HG03558 (cell line): ENCODE data around the gene NKAIN2.
"Not testable (repeated sequence)": the region's sequence is repeated elsewhere in the genome, so short reads cannot be mapped to it uniquely, and the experiment has no call there.

Experiments used
- ATAC-seq: cut with Tn5 transposase; IDR thresholded peaks from one replicate; pipeline ENCODE4 v1.9.1; 2021; ENCODE audit warnings: moderate number of reproducible peaks; ENCODE audit not compliant: unreplicated experiment; ENCODE audit errors: extremely low read depth

Gene NKAIN2

GRCh38 chr6:124010574-124010973, 206.9 kb downstream of the NKAIN2 start:
- ATAC-seq = no peak

DNA sequence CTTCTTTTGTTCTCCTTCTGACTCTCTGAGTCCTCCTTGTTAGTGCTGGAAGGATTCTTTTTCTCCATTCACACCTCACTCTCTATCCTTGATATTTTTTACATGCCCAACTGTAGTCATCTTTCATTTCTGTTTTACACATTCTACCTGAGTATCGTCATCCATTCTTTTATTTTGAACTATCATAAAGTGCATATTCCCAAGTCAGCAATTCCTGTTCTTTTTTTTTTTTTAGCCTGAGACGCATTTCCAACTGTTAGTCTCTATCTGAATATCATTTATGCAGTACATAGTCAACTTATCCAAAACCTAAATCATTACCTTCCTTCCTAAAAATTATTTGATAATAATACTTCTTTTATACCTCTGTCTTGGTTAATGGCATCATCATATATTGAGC, 207.5 kb downstream of the NKAIN2 start:
- ATAC-seq = no peak

- not testable (repeated sequence) for ATAC-seq
Observed at GRCh38 chr6:124022051-124022450, 218.4 kb downstream of the NKAIN2 start.

DNA sequence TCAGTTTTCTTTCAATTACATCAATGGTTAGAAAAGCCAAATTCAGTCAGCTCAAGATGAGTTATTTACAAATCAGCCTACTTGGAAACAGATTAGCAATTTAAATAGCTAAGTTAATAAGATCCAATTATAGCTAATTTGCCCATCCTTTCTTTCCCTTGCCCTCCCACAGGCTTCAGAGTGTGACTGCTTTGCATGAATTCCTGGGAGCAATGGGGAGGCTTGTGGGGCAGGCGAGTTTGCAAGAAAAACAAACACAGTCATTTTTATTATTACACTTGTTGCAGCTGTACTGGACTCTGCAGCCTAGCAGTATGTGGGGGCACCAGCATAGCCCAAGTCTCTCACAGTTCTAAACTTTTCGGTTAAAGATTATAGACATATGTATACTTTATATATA, 219.0 kb downstream of the NKAIN2 start:
- no peak for ATAC-seq

DNA sequence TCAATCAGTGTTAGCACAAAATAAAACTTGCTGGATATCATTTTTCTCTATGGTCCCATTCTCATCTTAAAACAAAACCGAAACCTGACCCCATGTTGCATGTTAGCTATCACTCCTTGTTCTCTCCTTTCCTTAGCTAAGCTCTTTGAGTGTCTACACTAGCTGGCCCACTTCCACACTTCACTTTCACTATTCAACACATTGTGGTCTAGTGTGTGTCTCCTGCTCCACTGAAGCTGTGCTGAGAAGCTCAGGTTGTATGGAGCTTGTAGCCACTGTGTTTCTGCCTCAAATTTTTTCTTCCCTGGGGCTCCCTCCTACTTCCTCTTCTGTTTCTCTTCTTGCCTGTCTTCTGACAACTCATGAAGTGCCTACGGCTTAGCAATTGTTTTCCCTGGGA, 223.0 kb downstream of the NKAIN2 start:
- no peak for ATAC-seq

DNA sequence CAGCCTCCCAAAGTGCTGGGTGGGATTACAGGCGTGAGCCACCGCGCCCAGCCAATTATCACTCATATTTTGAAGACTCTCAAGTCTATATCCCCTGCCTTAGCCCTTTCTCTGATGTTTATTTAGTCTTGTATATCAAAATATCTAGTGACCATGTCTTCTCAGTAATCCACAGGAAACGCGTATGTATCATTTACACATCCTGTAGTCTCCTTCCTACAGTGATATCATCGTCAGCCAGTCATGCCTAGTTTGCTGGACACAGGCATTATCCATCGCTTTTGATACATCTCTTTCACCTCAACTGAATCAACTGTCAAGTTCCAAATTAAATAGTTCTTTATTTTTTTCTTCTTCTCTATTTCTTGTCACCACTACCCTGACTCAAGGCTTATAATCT, 223.7 kb downstream of the NKAIN2 start:
- ATAC-seq = no peak

- no peak for ATAC-seq
Observed at GRCh38 chr6:124028117-124028516, 224.5 kb downstream of the NKAIN2 start.

DNA sequence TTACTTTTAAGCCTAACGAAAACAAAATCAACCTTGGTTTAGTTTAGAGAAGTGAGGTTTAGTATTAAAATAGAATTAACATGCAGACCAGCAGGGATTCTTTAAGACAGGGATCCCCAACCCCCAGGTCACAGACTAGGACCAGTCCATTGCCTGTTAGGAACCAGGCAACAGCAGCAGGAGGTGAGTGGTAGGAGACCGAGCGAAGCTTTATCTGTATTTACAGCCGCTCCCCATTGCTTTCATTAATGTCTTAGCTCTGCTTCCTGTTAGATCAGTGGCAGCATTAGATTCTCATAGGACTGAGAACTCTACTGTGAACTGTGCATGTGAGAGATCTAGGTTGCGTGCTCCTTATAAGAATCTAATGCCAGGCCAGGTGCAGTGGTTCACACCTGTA, 225.9 kb downstream of the NKAIN2 start:
- no peak for ATAC-seq

DNA sequence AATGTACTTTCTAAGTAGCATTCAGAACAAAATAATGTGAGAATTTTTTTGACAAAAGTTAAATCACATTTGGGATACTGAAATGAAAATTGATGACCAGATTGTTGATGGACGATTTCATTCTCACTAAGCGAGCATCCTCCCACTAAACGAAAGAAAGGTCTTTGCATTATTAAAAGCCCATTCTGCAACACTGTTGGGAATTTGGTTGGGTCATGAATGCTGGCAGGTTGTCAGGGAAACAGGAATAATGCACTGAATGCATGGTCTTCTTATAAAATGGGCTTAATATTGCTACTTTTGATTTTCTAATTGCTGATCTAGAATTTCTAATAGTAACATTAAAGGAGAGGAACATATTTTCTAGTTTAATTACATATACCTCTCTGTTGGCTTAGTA, 229.8 kb downstream of the NKAIN2 start:
- no peak for ATAC-seq

DNA sequence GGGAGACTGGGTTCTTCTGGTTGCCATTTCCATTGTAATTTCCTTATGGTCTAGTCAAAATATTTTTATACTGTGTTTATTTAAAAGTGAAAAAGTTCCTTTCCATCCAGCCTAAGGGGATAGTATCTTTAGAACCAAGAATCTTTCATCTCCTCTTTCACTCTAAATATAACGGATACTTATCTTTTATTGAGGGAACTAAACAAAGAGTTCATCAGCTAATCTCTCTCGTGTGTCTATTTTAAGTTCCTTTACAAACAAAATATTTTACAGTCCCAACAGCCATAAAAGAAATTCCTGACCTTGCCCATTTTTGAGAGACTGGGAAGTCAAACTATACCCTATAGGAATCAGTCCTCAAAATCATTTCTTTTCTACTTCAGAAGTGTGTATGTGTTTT, 232.7 kb downstream of the NKAIN2 start:
- no peak for ATAC-seq

DNA sequence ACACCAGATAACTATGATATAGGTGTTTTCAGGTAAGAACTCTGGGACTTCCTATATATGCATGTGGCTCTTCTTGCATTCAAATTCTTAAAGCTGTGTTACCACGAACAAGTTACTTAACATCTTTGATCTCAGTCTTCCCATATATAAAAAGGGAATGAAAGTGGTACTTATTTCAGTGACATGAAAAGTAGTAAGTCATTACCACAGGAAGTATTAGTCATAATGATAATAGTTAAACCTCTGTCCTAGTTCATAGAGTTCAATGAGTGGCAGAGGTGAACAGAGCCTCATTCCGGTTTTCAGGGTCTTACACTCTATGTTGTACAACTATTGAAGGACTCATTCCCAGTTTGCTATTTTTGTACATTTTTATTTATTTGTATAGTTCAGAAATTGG, 237.0 kb downstream of the NKAIN2 start:
- ATAC-seq = peak; percentile 81

GRCh38 chr6:124052120-124052519, 248.5 kb downstream of the NKAIN2 start:
- ATAC-seq = no peak

GRCh38 chr6:124053315-124053714, 249.7 kb downstream of the NKAIN2 start:
- no peak for ATAC-seq

GRCh38 chr6:124054034-124054433, 250.4 kb downstream of the NKAIN2 start:
- ATAC-seq = no peak

- no peak for ATAC-seq
Observed at GRCh38 chr6:124055395-124055794, 251.7 kb downstream of the NKAIN2 start.

DNA sequence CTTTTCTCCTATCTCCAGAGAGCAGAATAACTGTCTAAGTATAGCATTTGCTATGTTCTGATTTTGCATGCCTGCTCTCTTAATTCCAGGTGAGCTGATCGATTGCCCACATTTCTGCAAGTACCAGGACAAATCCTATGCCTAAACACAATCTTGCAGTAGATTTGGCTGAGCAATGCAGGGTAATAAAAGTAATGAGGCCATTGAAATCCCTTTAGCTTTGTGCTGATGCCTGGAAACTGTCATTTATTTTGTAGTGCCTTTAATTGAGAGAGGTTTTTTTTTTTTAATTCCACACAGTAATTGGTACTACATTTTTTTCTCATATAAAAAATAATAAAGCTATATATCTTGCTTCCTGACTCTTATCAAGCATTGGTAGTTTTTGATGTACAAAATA, 252.3 kb downstream of the NKAIN2 start:
- no peak for ATAC-seq

DNA sequence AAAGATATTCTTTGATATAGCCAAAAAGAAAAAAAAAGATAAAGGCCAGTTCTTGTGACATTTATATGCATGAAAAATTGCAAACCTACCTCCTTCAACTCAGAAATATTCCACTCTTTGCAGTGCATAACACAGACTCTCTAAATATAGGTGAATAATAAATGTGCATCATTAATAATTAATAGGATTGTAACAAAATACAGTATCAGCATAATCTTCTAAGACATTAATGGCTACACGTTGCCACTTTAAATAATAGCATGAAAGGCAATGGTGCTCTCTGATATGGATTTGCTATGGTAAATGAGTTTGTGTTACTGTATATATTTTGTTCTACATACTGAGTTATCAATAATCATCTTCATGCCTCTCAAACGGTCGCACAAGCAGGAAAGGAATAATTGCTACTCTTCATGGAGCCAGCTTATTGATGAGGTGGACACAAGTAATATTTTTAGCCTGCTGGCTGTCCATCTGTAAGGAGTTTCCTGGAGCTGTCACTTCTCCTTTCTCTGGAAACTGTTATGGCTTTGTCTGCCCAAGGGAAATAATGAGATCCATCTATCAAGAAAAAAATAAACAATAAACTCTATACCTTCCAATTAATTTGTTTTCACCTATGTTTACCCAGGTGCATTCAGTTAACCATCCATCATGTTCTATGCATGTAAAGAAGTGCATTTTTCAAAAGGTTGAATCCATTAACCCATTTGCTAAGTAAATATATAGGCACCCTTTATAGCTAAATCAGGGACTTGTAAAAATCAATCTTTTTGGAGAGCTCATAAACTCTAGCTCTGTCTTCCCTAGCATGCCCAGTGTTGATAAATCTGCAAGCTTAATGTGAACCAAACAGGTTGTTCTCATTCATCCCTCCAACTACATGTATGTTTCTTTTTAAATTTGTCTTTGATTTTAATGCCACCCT, 253.0 kb downstream of the NKAIN2 start:
- ATAC-seq = no peak

- no peak for ATAC-seq
Observed at GRCh38 chr6:124057461-124057860, 253.8 kb downstream of the NKAIN2 start.

DNA sequence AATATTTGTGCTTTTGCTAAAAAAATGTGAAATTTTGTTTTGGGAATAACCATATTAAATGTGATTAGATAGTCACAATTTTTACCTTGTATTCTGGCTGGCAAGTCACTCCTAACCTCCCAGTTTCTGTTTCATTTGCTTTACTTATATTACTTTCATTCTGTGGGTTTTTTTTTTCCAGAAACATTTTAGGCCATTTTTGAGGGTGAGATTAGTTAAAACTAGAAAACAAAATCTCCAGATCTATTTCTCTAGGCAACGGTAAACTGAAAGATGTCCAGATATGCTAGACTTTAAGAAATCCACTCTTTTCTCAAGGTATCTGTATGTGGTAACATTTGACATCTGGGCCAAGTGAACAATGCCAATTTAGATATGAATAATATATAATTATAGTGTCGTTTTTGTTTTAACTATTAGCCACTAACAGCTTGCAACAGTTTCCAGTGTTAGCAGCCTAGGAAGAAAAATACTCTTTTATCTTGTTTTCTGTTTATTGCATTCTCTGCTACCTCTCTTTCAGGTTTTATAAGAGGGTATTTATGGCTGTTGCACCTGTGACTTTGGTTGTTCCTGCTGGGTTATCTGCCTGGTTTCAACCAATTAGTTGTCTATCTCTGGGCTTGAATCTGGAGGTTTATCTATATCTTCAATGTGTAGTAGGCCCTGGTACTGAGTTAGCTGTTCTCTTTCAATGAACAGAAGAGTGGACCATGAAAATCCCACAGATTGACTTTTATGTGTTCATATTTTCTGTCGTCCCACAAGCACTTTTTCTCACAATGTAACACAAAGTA, 260.9 kb downstream of the NKAIN2 start:
- ATAC-seq = no peak

- ATAC-seq = no peak
Observed at GRCh38 chr6:124066269-124066668, 262.6 kb downstream of the NKAIN2 start.

DNA sequence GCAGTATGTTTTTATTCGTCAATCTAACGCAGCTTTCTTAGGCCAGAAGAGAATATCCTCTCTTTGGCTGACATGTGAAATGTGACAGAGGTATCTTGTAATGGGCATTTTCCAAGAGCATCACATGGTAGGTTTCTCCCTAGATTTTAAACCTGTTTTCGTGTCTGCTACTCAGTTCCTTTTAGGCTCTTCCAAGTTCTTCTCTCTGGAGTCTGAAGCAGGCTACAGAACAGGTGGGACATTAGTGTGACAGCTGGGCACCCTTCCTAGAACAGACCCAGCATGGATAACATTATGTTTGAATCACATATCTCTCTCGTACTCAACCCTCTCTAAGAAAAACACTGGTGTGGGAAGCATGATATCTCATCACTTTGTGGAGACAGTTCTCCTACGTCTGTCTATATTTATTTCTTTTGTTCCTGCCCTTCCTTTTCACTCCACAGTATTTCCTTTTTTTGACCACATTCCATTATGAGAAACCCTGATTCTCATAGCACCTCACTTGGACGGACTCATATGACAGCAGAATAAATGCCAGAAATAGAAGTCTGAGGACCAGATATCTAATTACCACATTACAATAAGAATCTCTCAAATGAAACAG, 263.4 kb downstream of the NKAIN2 start:
- no peak for ATAC-seq
